Thyroid gland (tissue), 4 donors: ENCODE data around the gene TAF8.

Experiments
- CTCF ChIP-seq, 6 experiments: fragments of 200-600 bp in 3 of 6; fragments of 450-650 bp in 3 of 6; sonication (generic) in 3 of 6; IDR thresholded peaks; one replicate each; pipeline ENCODE4 v1.5.1; 2016 to 2019; ENCODE audit warnings: antibody characterized with exemption in 6 of 6, mild to moderate bottlenecking in 2 of 6, inconsistent platforms in 1 of 6, moderate library complexity in 1 of 6
- POLR2A ChIP-seq, 2 donors: fragments of 450-650 bp; IDR thresholded peaks; one replicate each; pipeline ENCODE4 v1.6.1; 2017; ENCODE audit warnings: antibody characterized with exemption in 2 of 2, mild to moderate bottlenecking in 2 of 2, moderate library complexity in 1 of 2

GRCh38 chr6:42012501-42013133, 37.7 kb upstream of the TAF8 start:
- TF ChIP-seq POLR2A (IDR thresholded peaks at IDR 0.05): no peak
- TF ChIP-seq CTCF (IDR thresholded peaks at IDR 0.05): no peak
